IMR-90 (cell line): Measurements from ENCODE around the gene KCMF1. TPM values are rescaled to one million over a fixed set of nuclear protein-coding genes. Genes with fewer than 3 reads are reported as not detected.
A peak's percentile ranks its signal among the peaks of the same experiment; 100 is the strongest.

Experiments
- ATAC-seq: fragments of 200-7000 bp; cut with Tn5 transposase; 2 replicates; pipeline ENCODE4 v1.9.1; 2020; ENCODE audit warnings: low read depth, mild to moderate bottlenecking, moderate library complexity
- BruUV-seq: library from RNA; stranded (reverse); fragments of 400-500 nt; replicated peaks from 2 replicates; lab custom pipeline; 2021; lab: Mats Ljungman, UMichigan
- CTCF ChIA-PET: fragments of 300-600 bp; formaldehyde crosslinking; extraction: SDS; loops from one replicate; lab custom pipeline; 2021; ENCODE audit warnings: antibody characterized with exemption; lab: Yijun Ruan, JAX
- POLR2A ChIA-PET: fragments of 300-600 bp; sonication (Branson Sonifier 250); formaldehyde crosslinking; loops from one replicate; lab custom pipeline; 2022; ENCODE audit warnings: antibody characterized with exemption; ENCODE audit not compliant: unreplicated experiment; lab: Charles Lee
- DNase-seq: peaks from one replicate; pipeline ENCODE4 v3.0.0; 2013
- H2AFZ ChIP-seq: replicated peaks from 2 replicates; pipeline ENCODE3; 2013; ENCODE audit warnings: low read length, mild to moderate bottlenecking; ENCODE audit not compliant: poor library complexity
- H2AK5ac ChIP-seq: 2 replicates; pipeline ENCODE4 v1.6.1; 2013; ENCODE audit warnings: low read depth, low read length, inconsistent platforms
- H2AK9ac ChIP-seq: replicated peaks from 2 replicates; pipeline ENCODE3; 2013; ENCODE audit warnings: mild to moderate bottlenecking, low read depth, low read length, moderate library complexity; ENCODE audit not compliant: poor library complexity
- H2BK120ac ChIP-seq: 2 replicates; pipeline ENCODE4 v1.6.1; 2013; ENCODE audit warnings: low read depth, low read length, inconsistent platforms
- H2BK15ac ChIP-seq: 3 replicates; pipeline ENCODE4 v1.6.1; 2013; ENCODE audit warnings: low read depth, low read length, inconsistent platforms
- H2BK20ac ChIP-seq: 2 replicates; pipeline ENCODE4 v1.6.1; 2013; ENCODE audit warnings: low read depth, mild to moderate bottlenecking, inconsistent platforms, low read length, moderate library complexity
- H2BK5ac ChIP-seq: 2 replicates; pipeline ENCODE4 v1.6.1; 2013; ENCODE audit warnings: mild to moderate bottlenecking, low read depth, low read length, inconsistent platforms; ENCODE audit not compliant: poor library complexity, severe bottlenecking
- H3K14ac ChIP-seq: replicated peaks from 2 replicates; pipeline ENCODE4 v1.6.1; 2013; ENCODE audit warnings: low read depth, low read length, inconsistent platforms
- H3K18ac ChIP-seq: 2 replicates; pipeline ENCODE4 v1.6.1; 2013; ENCODE audit warnings: low read depth, low read length, control low read depth
- H3K23ac ChIP-seq: 2 replicates; pipeline ENCODE4 v1.6.1; 2013; ENCODE audit warnings: low read depth, low read length, inconsistent platforms
- H3K27ac ChIP-seq: 2 replicates; pipeline ENCODE4 v1.5.1; 2013; ENCODE audit warnings: mild to moderate bottlenecking, control low read depth, low read length; ENCODE audit not compliant: insufficient read depth
- H3K27me3 ChIP-seq: 2 replicates; pipeline ENCODE4 v1.6.1; 2013; ENCODE audit warnings: low read length; ENCODE audit not compliant: control insufficient read depth, insufficient read depth
- H3K36me3 ChIP-seq: 2 replicates; pipeline ENCODE4 v1.6.1; 2013; ENCODE audit warnings: low read length, mixed read lengths; ENCODE audit not compliant: control insufficient read depth, insufficient read depth
- H3K4ac ChIP-seq: 2 replicates; pipeline ENCODE4 v1.6.1; 2013; ENCODE audit warnings: low read depth, low read length, inconsistent platforms
- H3K4me1 ChIP-seq: 2 replicates; pipeline ENCODE4 v1.6.1; 2013; ENCODE audit warnings: low read length, mixed read lengths; ENCODE audit not compliant: control insufficient read depth, insufficient read depth
- H3K4me2 ChIP-seq: 2 replicates; pipeline ENCODE4 v1.6.1; 2013; ENCODE audit warnings: low read depth, mild to moderate bottlenecking, control low read depth, low read length, moderate library complexity
- H3K4me3 ChIP-seq: 2 replicates; pipeline ENCODE4 v1.5.1; 2013; ENCODE audit warnings: low read depth, mild to moderate bottlenecking, control low read depth, low read length, moderate library complexity; ENCODE audit not compliant: insufficient read depth
- H3K56ac ChIP-seq: 2 replicates; pipeline ENCODE4 v1.6.1; 2013; ENCODE audit warnings: low read length, inconsistent platforms; ENCODE audit not compliant: insufficient read depth; ENCODE audit errors: extremely low read depth
- H3K79me1 ChIP-seq, 2 experiments: 2 replicates each; pipeline ENCODE4 v1.6.1; 2013; ENCODE audit warnings: low read length in 2 of 2, inconsistent platforms in 1 of 2, low read depth in 1 of 2
- H3K9ac ChIP-seq: 2 replicates; pipeline ENCODE4 v1.6.1; 2013; ENCODE audit warnings: low read depth, low read length, control low read depth
- H3K9me1 ChIP-seq: 2 replicates; pipeline ENCODE4 v1.6.1; 2013; ENCODE audit warnings: low read length, inconsistent platforms; ENCODE audit not compliant: insufficient read depth
- H3K9me3 ChIP-seq: 2 replicates; pipeline ENCODE4 v1.6.1; 2013; ENCODE audit warnings: low read length; ENCODE audit not compliant: control insufficient read depth, insufficient read depth
- H4K20me1 ChIP-seq: 2 replicates; pipeline ENCODE4 v1.6.1; 2013; ENCODE audit warnings: low read length, inconsistent platforms; ENCODE audit not compliant: insufficient read depth
- H4K5ac ChIP-seq: 2 replicates; pipeline ENCODE4 v1.6.1; 2013; ENCODE audit warnings: mild to moderate bottlenecking, low read depth, low read length, control low read depth
- H4K8ac ChIP-seq, 2 experiments: 2 replicates each; pipeline ENCODE4 v1.6.1; 2013; ENCODE audit warnings: low read depth in 2 of 2, low read length in 2 of 2, control low read depth in 1 of 2, inconsistent platforms in 1 of 2
- H4K91ac ChIP-seq: 2 replicates; pipeline ENCODE4 v1.6.1; 2013; ENCODE audit warnings: low read depth, low read length, inconsistent platforms; ENCODE audit not compliant: insufficient read depth
- NFE2L2 ChIP-seq: fragments of 150-350 bp; IDR thresholded peaks from 2 replicates; pipeline ENCODE4 v1.6.1; 2016; ENCODE audit warnings: low read depth, mild to moderate bottlenecking, low read length
- POLR2A ChIP-seq: IDR thresholded peaks from 2 replicates; pipeline ENCODE4 v1.6.1; 2012; ENCODE audit warnings: mild to moderate bottlenecking, low read depth, low read length
- RCOR1 ChIP-seq: IDR thresholded peaks from 2 replicates; pipeline ENCODE4 v1.6.1; 2012; ENCODE audit warnings: mild to moderate bottlenecking, low read length, improper control_type of control experiment; ENCODE audit not compliant: insufficient replicate concordance
- WGBS, 2 experiments: methylation state at CpG; one replicate each; pipeline versions ENCODE4 v1.1.5 to v1.1.7; 2013; ENCODE audit warnings: missing lambda C conversion rate in 2 of 2; ENCODE audit not compliant: insufficient read length in 1 of 2; ENCODE audit errors: extremely low coverage in 2 of 2; 5-methylcytosine and 5-hydroxymethylcytosine counted together
- dilution Hi-C: fragments of 300-500 bp; cut with HindIII; formaldehyde crosslinking; loops from one replicate; pipeline ENCODE4 v1.14.3; 2018; ENCODE audit warnings: low sequenced_read_pairs; ENCODE audit not compliant: unreplicated experiment
- in situ Hi-C: fragments of 300-500 bp; cut with MboI; formaldehyde crosslinking; loops from 3 replicates; pipeline ENCODE4 v1.14.3; 2019; ENCODE audit warnings: low sequenced_read_pairs, inconsistent platforms, mixed read lengths
- intact Hi-C: fragments of 100-400 bp; cut with micrococcal nuclease; formaldehyde crosslinking; loops from 2 replicates; pipeline ENCODE4 v1.10.0; 2022
- polyA plus RNA-seq, 3 experiments: library from polyadenylated mRNA; depleted of rRNA; stranded (reverse); fragments of >200 nt; gene quantifications; 2 replicates each; pipeline ENCODE4 v1.2.3, GENCODE V29; 2012; ENCODE audit warnings: low replicate concordance in 1 of 3
- total RNA-seq: library from RNA; depleted of rRNA; stranded (reverse); fragments of >200 nt; gene quantifications from 2 replicates; pipeline ENCODE4 v1.2.3, GENCODE V29; 2012

KCMF1 gene
- total and polyA plus RNA-seq, 2 of the 4 experiments (the other 2 are of a cell fraction): 49.9 to 108 TPM

GRCh38 chr2:84971510-84972206 is 697 bp downstream of the KCMF1 start:
- peak overlapping the region; percentile 96 for H2AK9ac ChIP-seq
- H3K27ac ChIP-seq: peak overlapping the region; percentile 97
- peak overlapping the region; percentile 38; the same call in 1 of the 2 replicates for H2BK20ac ChIP-seq
- peak overlapping the region; percentile 91 for H4K5ac ChIP-seq
- no peaks in the 10 kb centered on the region for H3K27me3 ChIP-seq
- 0% methylated on average over 51 of the region's 99 CpGs; no CpG with 5 or more reads in 1 of the 2 experiments for WGBS, 2 experiments
- peaks cover 5% of the 10 kb centered on the region for H3K4me1 ChIP-seq
- H2AK5ac ChIP-seq: peak overlapping the region; percentile 88
- peak overlapping the region; percentile 99 for H3K9ac ChIP-seq
- no peak overlapping the region; the same call in 2 of the 3 replicates for H2BK15ac ChIP-seq
- peak overlapping the region; percentile 98 for H2BK5ac ChIP-seq
- H3K36me3 ChIP-seq: peaks cover 5% of the 10 kb centered on the region; the same call in 1 of the 2 replicates
- peak overlapping the region; percentile 100 for H3K4me3 ChIP-seq
- H3K79me1 ChIP-seq: peaks cover 3 to 38% of the 10 kb centered on the region in 2 experiments; a peak in 3 of 4 replicates
- peak overlapping the region; percentile 100 for H3K23ac ChIP-seq
- no peak for DNase-seq
- H3K14ac ChIP-seq: peak overlapping the region; percentile 100
- peak overlapping the region; percentile 92 for H3K56ac ChIP-seq
- POLR2A ChIA-PET: interaction anchor here (1.0 kb wide), 1 partner anchor 13 kb away, joined by 3 read pairs; no protein-coding TSS in a partner anchor
- H4K91ac ChIP-seq: peak overlapping the region; percentile 95
- peak overlapping the region; percentile 100 for H3K4me2 ChIP-seq
- TF ChIP-seq NFE2L2 (peak; percentile 27; the same call in 1 of the 2 replicates), RCOR1 (no peak), POLR2A (peak; percentile 18; the same call in 1 of the 2 replicates)
- peak; percentile 41 for ATAC-seq
- dilution Hi-C loops (no loop called here), in situ Hi-C loops (no loop called here), intact Hi-C loops (loop anchor here (2.0 kb wide), 3 partner anchors 15 to 45 kb away; no protein-coding TSS in a partner anchor)
- H3K9me1 ChIP-seq: peaks cover 7% of the 10 kb centered on the region
- H3K9me3 ChIP-seq: no peaks in the 10 kb centered on the region
- H4K20me1 ChIP-seq: peaks cover 44% of the 10 kb centered on the region
- H3K4ac ChIP-seq: peak overlapping the region; percentile 96
- no TSS peak for BruUV-seq
- peak overlapping the region; percentile 82 for H2AFZ ChIP-seq
- peak overlapping the region; percentile 28 to 91 for H4K8ac ChIP-seq
- H3K18ac ChIP-seq: peak overlapping the region; percentile 87
- peak overlapping the region; percentile 88 for H2BK120ac ChIP-seq
- CTCF ChIA-PET: no interaction called here
